K562 (cell line): ENCODE results near the gene LRP4. TPM values are rescaled to one million over a fixed set of nuclear protein-coding genes. Genes with fewer than 3 reads are reported as not detected.

Experiments
- ETV5 ChIP-seq: sonication (generic); formaldehyde crosslinking; IDR thresholded peaks from 2 replicates; pipeline ENCODE4 v1.4.0; 2020; ENCODE audit warnings: low read depth, mild to moderate bottlenecking, missing genetic modification reagents
- JUN ChIP-seq, 2 experiments: sonication (generic) in 1 of 2; formaldehyde crosslinking in 1 of 2; IDR thresholded peaks; 2 replicates each; pipeline versions ENCODE4 v1.6.1 to v1.8.0; 2012 to 2022; ENCODE audit warnings: borderline replicate concordance in 2 of 2, mild to moderate bottlenecking in 2 of 2, improper control_type of control experiment in 1 of 2, low read depth in 1 of 2, low read length in 1 of 2, missing genetic modification reagents in 1 of 2
- MYC ChIP-seq, 2 experiments: fragments of 250-450 bp in 1 of 2; sonication (Bioruptor Pico) in 1 of 2; IDR thresholded peaks; 2 replicates each; pipeline versions ENCODE4 v1.5.1 to v1.6.1; 2012 to 2021; ENCODE audit warnings: low read depth in 2 of 2, borderline replicate concordance in 1 of 2, improper control_type of control experiment in 1 of 2, low read length in 1 of 2, mild to moderate bottlenecking in 1 of 2, moderate library complexity in 1 of 2
- PRPF4 ChIP-seq: fragments of 200-400 bp; formaldehyde crosslinking; IDR thresholded peaks from one replicate; pipeline ENCODE4 v1.6.1; 2017; ENCODE audit warnings: low read length, low read depth, mild to moderate bottlenecking; ENCODE audit not compliant: insufficient read depth, poor library complexity, severe bottlenecking
- SLC30A9 ChIP-seq: fragments of 250-450 bp; sonication (Bioruptor Pico); IDR thresholded peaks from 2 replicates; pipeline ENCODE4 v1.8.0; 2022; ENCODE audit warnings: mild to moderate bottlenecking, moderate library complexity
- ZBTB43 ChIP-seq: sonication (generic); formaldehyde crosslinking; IDR thresholded peaks from 2 replicates; pipeline ENCODE4 v1.8.0; 2023; ENCODE audit warnings: mild to moderate bottlenecking, missing genetic modification reagents
- polyA plus RNA-seq, 8 experiments: library from polyadenylated mRNA; depleted of rRNA in 4 of 8; stranded (reverse) in 5 of 8; unstranded in 3 of 8; fragments of >200 nt; fragmentation: Nextera tagmentation in 2 of 8; fragmentation: Illumina TruSeq in 1 of 8; extraction: Ambion mirVana in 2 of 8; extraction: Trizol in 1 of 8; gene quantifications; 2 replicates each; pipeline versions ENCODE4 v1.2.1 to v1.2.3, GENCODE V29; 2011 to 2014; ENCODE audit warnings: inconsistent platforms in 1 of 8, missing spikeins in 1 of 8
- total RNA-seq, 7 experiments: library from RNA; depleted of rRNA in 6 of 7; stranded (reverse); fragments of >200 nt in 6 of 7; fragmentation: Illumina TruSeq in 2 of 7; extraction: Trizol in 2 of 7; gene quantifications; 2 replicates each; pipeline versions ENCODE4 v1.2.1 to v1.2.3, GENCODE V29; 2011 to 2021; ENCODE audit warnings: low replicate concordance in 1 of 7
- TF ChIP-seq, protein P1 (sequence below): fragments of 200-600 bp; sonication (generic); IDR thresholded peaks from one replicate; pipeline ENCODE4 v1.6.1; 2012; ENCODE audit warnings: mild to moderate bottlenecking, low read depth, low read length, inconsistent platforms
- TF ChIP-seq, protein P2 (sequence below): fragments of 250-450 bp; sonication (Bioruptor Pico); IDR thresholded peaks from 2 replicates; pipeline ENCODE4 v1.4.0; 2020; ENCODE audit warnings: mild to moderate bottlenecking, moderate library complexity

LRP4 gene
- total and polyA plus RNA-seq, 9 of the 15 experiments (the other 6 are each of a cell fraction or from before 2014, with no cell fraction given), result 0.04 to 0.54 (median 0.10) TPM

- TF ChIP-seq, protein P1, sequence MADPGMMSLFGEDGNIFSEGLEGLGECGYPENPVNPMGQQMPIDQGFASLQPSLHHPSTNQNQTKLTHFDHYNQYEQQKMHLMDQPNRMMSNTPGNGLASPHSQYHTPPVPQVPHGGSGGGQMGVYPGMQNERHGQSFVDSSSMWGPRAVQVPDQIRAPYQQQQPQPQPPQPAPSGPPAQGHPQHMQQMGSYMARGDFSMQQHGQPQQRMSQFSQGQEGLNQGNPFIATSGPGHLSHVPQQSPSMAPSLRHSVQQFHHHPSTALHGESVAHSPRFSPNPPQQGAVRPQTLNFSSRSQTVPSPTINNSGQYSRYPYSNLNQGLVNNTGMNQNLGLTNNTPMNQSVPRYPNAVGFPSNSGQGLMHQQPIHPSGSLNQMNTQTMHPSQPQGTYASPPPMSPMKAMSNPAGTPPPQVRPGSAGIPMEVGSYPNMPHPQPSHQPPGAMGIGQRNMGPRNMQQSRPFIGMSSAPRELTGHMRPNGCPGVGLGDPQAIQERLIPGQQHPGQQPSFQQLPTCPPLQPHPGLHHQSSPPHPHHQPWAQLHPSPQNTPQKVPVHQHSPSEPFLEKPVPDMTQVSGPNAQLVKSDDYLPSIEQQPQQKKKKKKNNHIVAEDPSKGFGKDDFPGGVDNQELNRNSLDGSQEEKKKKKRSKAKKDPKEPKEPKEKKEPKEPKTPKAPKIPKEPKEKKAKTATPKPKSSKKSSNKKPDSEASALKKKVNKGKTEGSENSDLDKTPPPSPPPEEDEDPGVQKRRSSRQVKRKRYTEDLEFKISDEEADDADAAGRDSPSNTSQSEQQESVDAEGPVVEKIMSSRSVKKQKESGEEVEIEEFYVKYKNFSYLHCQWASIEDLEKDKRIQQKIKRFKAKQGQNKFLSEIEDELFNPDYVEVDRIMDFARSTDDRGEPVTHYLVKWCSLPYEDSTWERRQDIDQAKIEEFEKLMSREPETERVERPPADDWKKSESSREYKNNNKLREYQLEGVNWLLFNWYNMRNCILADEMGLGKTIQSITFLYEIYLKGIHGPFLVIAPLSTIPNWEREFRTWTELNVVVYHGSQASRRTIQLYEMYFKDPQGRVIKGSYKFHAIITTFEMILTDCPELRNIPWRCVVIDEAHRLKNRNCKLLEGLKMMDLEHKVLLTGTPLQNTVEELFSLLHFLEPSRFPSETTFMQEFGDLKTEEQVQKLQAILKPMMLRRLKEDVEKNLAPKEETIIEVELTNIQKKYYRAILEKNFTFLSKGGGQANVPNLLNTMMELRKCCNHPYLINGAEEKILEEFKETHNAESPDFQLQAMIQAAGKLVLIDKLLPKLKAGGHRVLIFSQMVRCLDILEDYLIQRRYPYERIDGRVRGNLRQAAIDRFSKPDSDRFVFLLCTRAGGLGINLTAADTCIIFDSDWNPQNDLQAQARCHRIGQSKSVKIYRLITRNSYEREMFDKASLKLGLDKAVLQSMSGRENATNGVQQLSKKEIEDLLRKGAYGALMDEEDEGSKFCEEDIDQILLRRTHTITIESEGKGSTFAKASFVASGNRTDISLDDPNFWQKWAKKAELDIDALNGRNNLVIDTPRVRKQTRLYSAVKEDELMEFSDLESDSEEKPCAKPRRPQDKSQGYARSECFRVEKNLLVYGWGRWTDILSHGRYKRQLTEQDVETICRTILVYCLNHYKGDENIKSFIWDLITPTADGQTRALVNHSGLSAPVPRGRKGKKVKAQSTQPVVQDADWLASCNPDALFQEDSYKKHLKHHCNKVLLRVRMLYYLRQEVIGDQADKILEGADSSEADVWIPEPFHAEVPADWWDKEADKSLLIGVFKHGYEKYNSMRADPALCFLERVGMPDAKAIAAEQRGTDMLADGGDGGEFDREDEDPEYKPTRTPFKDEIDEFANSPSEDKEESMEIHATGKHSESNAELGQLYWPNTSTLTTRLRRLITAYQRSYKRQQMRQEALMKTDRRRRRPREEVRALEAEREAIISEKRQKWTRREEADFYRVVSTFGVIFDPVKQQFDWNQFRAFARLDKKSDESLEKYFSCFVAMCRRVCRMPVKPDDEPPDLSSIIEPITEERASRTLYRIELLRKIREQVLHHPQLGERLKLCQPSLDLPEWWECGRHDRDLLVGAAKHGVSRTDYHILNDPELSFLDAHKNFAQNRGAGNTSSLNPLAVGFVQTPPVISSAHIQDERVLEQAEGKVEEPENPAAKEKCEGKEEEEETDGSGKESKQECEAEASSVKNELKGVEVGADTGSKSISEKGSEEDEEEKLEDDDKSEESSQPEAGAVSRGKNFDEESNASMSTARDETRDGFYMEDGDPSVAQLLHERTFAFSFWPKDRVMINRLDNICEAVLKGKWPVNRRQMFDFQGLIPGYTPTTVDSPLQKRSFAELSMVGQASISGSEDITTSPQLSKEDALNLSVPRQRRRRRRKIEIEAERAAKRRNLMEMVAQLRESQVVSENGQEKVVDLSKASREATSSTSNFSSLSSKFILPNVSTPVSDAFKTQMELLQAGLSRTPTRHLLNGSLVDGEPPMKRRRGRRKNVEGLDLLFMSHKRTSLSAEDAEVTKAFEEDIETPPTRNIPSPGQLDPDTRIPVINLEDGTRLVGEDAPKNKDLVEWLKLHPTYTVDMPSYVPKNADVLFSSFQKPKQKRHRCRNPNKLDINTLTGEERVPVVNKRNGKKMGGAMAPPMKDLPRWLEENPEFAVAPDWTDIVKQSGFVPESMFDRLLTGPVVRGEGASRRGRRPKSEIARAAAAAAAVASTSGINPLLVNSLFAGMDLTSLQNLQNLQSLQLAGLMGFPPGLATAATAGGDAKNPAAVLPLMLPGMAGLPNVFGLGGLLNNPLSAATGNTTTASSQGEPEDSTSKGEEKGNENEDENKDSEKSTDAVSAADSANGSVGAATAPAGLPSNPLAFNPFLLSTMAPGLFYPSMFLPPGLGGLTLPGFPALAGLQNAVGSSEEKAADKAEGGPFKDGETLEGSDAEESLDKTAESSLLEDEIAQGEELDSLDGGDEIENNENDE, result no peak
- TF ChIP-seq JUN (IDR thresholded peaks at IDR 0.05; ENCODE audit: borderline replicate concordance, low read depth, low read length) (0 out of 2 replicates have a peak, but pooled peaks have one; percentile 18), JUN (CRISPR knock-in tag; IDR thresholded peaks at IDR 0.05; ENCODE audit: borderline replicate concordance) (no peak), PRPF4 (no peak), SLC30A9 (CRISPR knock-in tag) (no peak), ETV5 (CRISPR knock-in tag) (no peak; the same call in 1 of the 2 replicates), MYC (IDR thresholded peaks at IDR 0.05; ENCODE audit: low read depth, low read length) (peak; percentile 91), MYC (CRISPR knock-in tag; IDR thresholded peaks at IDR 0.05; ENCODE audit: borderline replicate concordance, low read depth) (0 out of 2 replicates have a peak, but pooled peaks have one; percentile 37), ZBTB43 (CRISPR knock-in tag) (no peak)
- TF ChIP-seq, protein P2, sequence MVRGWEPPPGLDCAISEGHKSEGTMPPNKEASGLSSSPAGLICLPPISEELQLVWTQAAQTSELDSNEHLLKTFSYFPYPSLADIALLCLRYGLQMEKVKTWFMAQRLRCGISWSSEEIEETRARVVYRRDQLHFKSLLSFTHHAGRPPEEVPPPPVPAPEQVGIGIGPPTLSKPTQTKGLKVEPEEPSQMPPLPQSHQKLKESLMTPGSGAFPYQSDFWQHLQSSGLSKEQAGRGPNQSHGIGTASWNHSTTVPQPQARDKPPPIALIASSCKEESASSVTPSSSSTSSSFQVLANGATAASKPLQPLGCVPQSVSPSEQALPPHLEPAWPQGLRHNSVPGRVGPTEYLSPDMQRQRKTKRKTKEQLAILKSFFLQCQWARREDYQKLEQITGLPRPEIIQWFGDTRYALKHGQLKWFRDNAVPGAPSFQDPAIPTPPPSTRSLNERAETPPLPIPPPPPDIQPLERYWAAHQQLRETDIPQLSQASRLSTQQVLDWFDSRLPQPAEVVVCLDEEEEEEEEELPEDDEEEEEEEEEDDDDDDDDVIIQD (CRISPR knock-in tag), result no peak
Measured at GRCh38 chr11:46845740-46846509, 72.4 kb downstream of the LRP4 start, which contains the start of gene CKAP5 (continued).
